ENCODE data around the gene CUX1. TPM values are rescaled to one million over a fixed set of nuclear protein-coding genes. Genes with fewer than 3 reads are reported as not detected.
A peak's percentile ranks its signal among the peaks of the same experiment; 100 is the strongest.

Gene CUX1
- total and polyA plus RNA-seq, 2 of the 13 experiments (the other 11 are each of a cell fraction or from before 2014, with no cell fraction given) = 13.7 to 14.9 TPM

- TF ChIP-seq REST (IDR thresholded peaks at IDR 0.05; ENCODE audit: borderline replicate concordance in 1 of 2, low read depth in 1 of 2, low read length in 2 of 2) (no peak), MTF2 (CRISPR knock-in tag; IDR thresholded peaks at IDR 0.05; ENCODE audit: borderline replicate concordance) (no peak), MNT (IDR thresholded peaks at IDR 0.05) (peak; percentile 52), CREM (IDR thresholded peaks at IDR 0.05) (no peak), CREM (CRISPR knock-in tag; IDR thresholded peaks at IDR 0.05) (no peak), UBTF (CRISPR knock-in tag; IDR thresholded peaks at IDR 0.05) (no peak; the same call in none of the 2 replicates), ZBTB10 (CRISPR knock-in tag; IDR thresholded peaks at IDR 0.05; ENCODE audit: borderline replicate concordance) (no peak), ZNF777 (CRISPR knock-in tag; IDR thresholded peaks at IDR 0.05) (no peak), ZNF670 (CRISPR knock-in tag; IDR thresholded peaks at IDR 0.05; ENCODE audit: borderline replicate concordance) (no peak), CSRNP1 (CRISPR knock-in tag; IDR thresholded peaks at IDR 0.05) (no peak), THAP9 (CRISPR knock-in tag; IDR thresholded peaks at IDR 0.05; ENCODE audit: borderline replicate concordance) (peak; percentile 21; the same call in 1 of the 2 replicates)
Observed at GRCh38 chr7:101856473-101857357, 39.3 kb downstream of the CUX1 start (continued).
